K562 (cell line): ENCODE measurements around the gene TTC21A. TPM values are rescaled to one million over a fixed set of nuclear protein-coding genes. Genes with fewer than 3 reads are reported as not detected.
A peak's percentile ranks its signal among the peaks of the same experiment; 100 is the strongest.

Experiments
- ATAC-seq: fragments of 200-7000 bp; cut with Tn5 transposase; 3 replicates; pipeline ENCODE4 v1.9.1; 2020; ENCODE audit warnings: moderate library complexity
- BruUV-seq: library from RNA; stranded (reverse); fragments of 400-500 nt; replicated peaks from 2 replicates; lab custom pipeline; 2021; lab: Mats Ljungman, UMichigan
- CTCF ChIA-PET: fragments of 300-600 bp; formaldehyde crosslinking; extraction: SDS; loops from one replicate; lab custom pipeline; 2021; ENCODE audit warnings: low intra/inter-chr PET ratio; lab: Yijun Ruan, JAX
- POLR2A ChIA-PET: fragments of 300-600, 350-650 bp; sonication (Branson Sonifier 250); formaldehyde crosslinking; extraction: SDS; loops from one replicate; lab custom pipeline; 2021; ENCODE audit warnings: antibody characterized with exemption, inconsistent platforms; lab: Yijun Ruan, JAX
- DNase-seq, 4 experiments: peaks; one replicate each; pipeline versions ENCODE4 v3.0.0 to v3.0.0-alpha.2; 2011 to 2018; ENCODE audit warnings: low spot score in 3 of 4, mixed read lengths in 3 of 4; ENCODE audit errors: extremely low read depth in 1 of 4
- FAIRE-seq: peaks from 2 replicates; lab custom pipeline; 2011; peaks lifted over from hg19 to GRCh38; lab: Jason Lieb, UNC
- H2AFZ ChIP-seq: 2 replicates; pipeline ENCODE4 v1.6.0; 2011; ENCODE audit warnings: low read depth, low read length, control low read depth, inconsistent platforms
- H3K27ac ChIP-seq: fragments of 200-600 bp; 3 replicates; pipeline ENCODE4 v1.8.0; 2011; ENCODE audit warnings: low read depth, mild to moderate bottlenecking, control low read depth, inconsistent platforms, low read length, moderate library complexity, mixed read lengths; ENCODE audit errors: extremely low read depth
- H3K27me3 ChIP-seq, 2 experiments: fragments of 300-600 bp in 1 of 2; 2 replicates in 1 of 2; 3 replicates in 1 of 2; pipeline versions ENCODE4 v1.6.0 to v1.8.0; 2011; ENCODE audit warnings: inconsistent platforms in 2 of 2, low read length in 2 of 2, mild to moderate bottlenecking in 1 of 2, mixed read lengths in 1 of 2, moderate library complexity in 1 of 2; ENCODE audit not compliant: control insufficient read depth in 2 of 2, insufficient read depth in 2 of 2
- H3K36me3 ChIP-seq: fragments of 300-600 bp; 3 replicates; pipeline ENCODE4 v1.8.0; 2011; ENCODE audit warnings: mild to moderate bottlenecking, low read length, inconsistent platforms; ENCODE audit not compliant: control insufficient read depth, insufficient read depth
- H3K4me1 ChIP-seq, 2 experiments: fragments of 200-600 bp in 1 of 2; replicated peaks in 1 of 2; 2 replicates in 1 of 2; 3 replicates in 1 of 2; pipeline versions ENCODE4 v1.5.1 to v1.8.0; 2011; ENCODE audit warnings: inconsistent platforms in 2 of 2, low read length in 2 of 2, mild to moderate bottlenecking in 1 of 2, mixed read lengths in 1 of 2, moderate library complexity in 1 of 2; ENCODE audit not compliant: control insufficient read depth in 2 of 2, insufficient read depth in 2 of 2
- H3K4me2 ChIP-seq: 2 replicates; pipeline ENCODE4 v1.6.1; 2011; ENCODE audit warnings: low read length, control low read depth, inconsistent platforms, mixed read lengths; ENCODE audit not compliant: insufficient read depth
- H3K4me3 ChIP-seq: fragments of 200-600 bp; sonication (generic), shearing (Covaris generic); 2 replicates; pipeline ENCODE4 v1.5.1; 2016; ENCODE audit warnings: control low read depth, inconsistent platforms
- H3K79me2 ChIP-seq: fragments of 200-600 bp; 3 replicates; pipeline ENCODE4 v1.8.0; 2011; ENCODE audit warnings: low read length, inconsistent platforms; ENCODE audit not compliant: control insufficient read depth, insufficient read depth
- H3K9ac ChIP-seq, 2 experiments: 2 replicates each; pipeline versions ENCODE4 v1.6.0 to v1.6.1; 2011; ENCODE audit warnings: low read depth in 2 of 2, low read length in 2 of 2, control low read depth in 1 of 2, inconsistent platforms in 1 of 2, mild to moderate bottlenecking in 1 of 2, mixed read lengths in 1 of 2; ENCODE audit not compliant: insufficient read depth in 1 of 2
- H3K9me1 ChIP-seq: one replicate; pipeline ENCODE4 v1.6.0; 2011; ENCODE audit warnings: inconsistent platforms, mild to moderate bottlenecking, low read length, moderate library complexity; ENCODE audit not compliant: control insufficient read depth, insufficient read depth
- H3K9me3 ChIP-seq: replicated peaks from 2 replicates; pipeline ENCODE4 v1.5.1; 2011; ENCODE audit warnings: low read depth, low read length, inconsistent platforms; ENCODE audit not compliant: control insufficient read depth, insufficient read depth
- H4K20me1 ChIP-seq: replicated peaks from 2 replicates; pipeline ENCODE4 v1.6.1; 2011; ENCODE audit warnings: low read length, inconsistent platforms, mixed read lengths; ENCODE audit not compliant: control insufficient read depth, insufficient read depth
- ATF1 ChIP-seq, 2 experiments: fragments of 450-650 bp in 1 of 2; IDR thresholded peaks; 2 replicates each; pipeline ENCODE4 v1.6.1; 2016; ENCODE audit warnings: missing compliant biosample characterization in 1 of 2, missing genetic modification characterization in 1 of 2
- MYC ChIP-seq, 2 experiments: fragments of 250-450 bp in 1 of 2; sonication (Bioruptor Pico) in 1 of 2; IDR thresholded peaks; 2 replicates each; pipeline versions ENCODE4 v1.5.1 to v1.6.1; 2012 to 2021; ENCODE audit warnings: low read depth in 2 of 2, borderline replicate concordance in 1 of 2, improper control_type of control experiment in 1 of 2, low read length in 1 of 2, mild to moderate bottlenecking in 1 of 2, moderate library complexity in 1 of 2
- NEUROD1 ChIP-seq: fragments of 150-350 bp; IDR thresholded peaks from 2 replicates; pipeline ENCODE4 v1.6.1; 2014; ENCODE audit warnings: borderline replicate concordance, low read length, low read depth; ENCODE audit not compliant: partially characterized antibody
- POLR2A ChIP-seq: fragments of 450-650 bp; conservative IDR thresholded peaks from 2 replicates; pipeline ENCODE4 v1.6.1; 2016
- TAF9B ChIP-seq: fragments of 450-650 bp; IDR thresholded peaks from 2 replicates; pipeline ENCODE4 v1.6.1; 2018; ENCODE audit warnings: mild to moderate bottlenecking; ENCODE audit not compliant: partially characterized antibody
- TOE1 ChIP-seq, 2 experiments: fragments of 450-650 bp in 1 of 2; sonication (generic) in 1 of 2; formaldehyde crosslinking in 1 of 2; IDR thresholded peaks; 2 replicates each; pipeline versions ENCODE4 v1.7.1 to v1.8.0; 2016 to 2022; ENCODE audit warnings: borderline replicate concordance in 2 of 2, mild to moderate bottlenecking in 2 of 2, antibody characterized with exemption in 1 of 2, inconsistent platforms in 1 of 2, low read depth in 1 of 2, missing genetic modification reagents in 1 of 2, moderate library complexity in 1 of 2
- ZKSCAN8 ChIP-seq: fragments of 200-800 bp; sonication (Bioruptor generic); IDR thresholded peaks from 2 replicates; pipeline ENCODE4 v1.6.1; 2016; ENCODE audit warnings: missing genetic modification characterization, missing compliant biosample characterization
- ZNF143 ChIP-seq: sonication (generic); formaldehyde crosslinking; IDR thresholded peaks from 2 replicates; pipeline ENCODE4 v1.9.0; 2022; ENCODE audit warnings: mild to moderate bottlenecking, missing genetic modification reagents
- WGBS: fragments of 100-300 bp; shearing (Covaris generic); methylation state at CpG from one replicate; pipeline ENCODE4 v1.1.6; 2016; ENCODE audit warnings: low coverage, mixed read lengths; ENCODE audit not compliant: insufficient coverage; ENCODE audit errors: missing lambda C conversion rate; 5-methylcytosine and 5-hydroxymethylcytosine counted together
- in situ Hi-C: fragments of 300-500 bp; cut with MboI; formaldehyde crosslinking; loops from 4 replicates; pipeline ENCODE4 v1.15.0; 2018; ENCODE audit warnings: inconsistent platforms, mixed read lengths
- intact Hi-C: fragments of 100-400 bp; cut with micrococcal nuclease; formaldehyde crosslinking; loops from 2 replicates; pipeline ENCODE4 v1.14.2; 2022
- polyA plus RNA-seq, 8 experiments: library from polyadenylated mRNA; depleted of rRNA in 4 of 8; stranded (reverse) in 5 of 8; unstranded in 3 of 8; fragments of >200 nt; fragmentation: Nextera tagmentation in 2 of 8; fragmentation: Illumina TruSeq in 1 of 8; extraction: Ambion mirVana in 2 of 8; extraction: Trizol in 1 of 8; gene quantifications; 2 replicates each; pipeline versions ENCODE4 v1.2.1 to v1.2.3, GENCODE V29; 2011 to 2014; ENCODE audit warnings: inconsistent platforms in 1 of 8, missing spikeins in 1 of 8
- total RNA-seq, 7 experiments: library from RNA; depleted of rRNA in 6 of 7; stranded (reverse); fragments of >200 nt in 6 of 7; fragmentation: Illumina TruSeq in 2 of 7; extraction: Trizol in 2 of 7; gene quantifications; 2 replicates each; pipeline versions ENCODE4 v1.2.1 to v1.2.3, GENCODE V29; 2011 to 2021; ENCODE audit warnings: low replicate concordance in 1 of 7
- TF ChIP-seq, protein P1 (sequence below), 3 experiments: fragments of 200-800 bp in 1 of 3; sonication (Bioruptor generic) in 1 of 3; sonication (generic) in 1 of 3; formaldehyde crosslinking in 1 of 3; IDR thresholded peaks; 2 replicates each; pipeline versions ENCODE4 v1.6.1 to v1.8.0; 2016 to 2022; ENCODE audit warnings: mild to moderate bottlenecking in 2 of 3, missing compliant biosample characterization in 2 of 3, missing genetic modification characterization in 2 of 3, missing genetic modification reagents in 1 of 3
- TF ChIP-seq, protein P2 (sequence below): fragments of 450-650 bp; IDR thresholded peaks from 2 replicates; pipeline ENCODE4 v1.6.1; 2017; ENCODE audit warnings: antibody characterized with exemption, mild to moderate bottlenecking

Gene TTC21A
- total and polyA plus RNA-seq, 9 of the 15 experiments (the other 6 are each of a cell fraction or from before 2014, with no cell fraction given), result 0.22 to 1.4 (median 0.70) TPM

DNA sequence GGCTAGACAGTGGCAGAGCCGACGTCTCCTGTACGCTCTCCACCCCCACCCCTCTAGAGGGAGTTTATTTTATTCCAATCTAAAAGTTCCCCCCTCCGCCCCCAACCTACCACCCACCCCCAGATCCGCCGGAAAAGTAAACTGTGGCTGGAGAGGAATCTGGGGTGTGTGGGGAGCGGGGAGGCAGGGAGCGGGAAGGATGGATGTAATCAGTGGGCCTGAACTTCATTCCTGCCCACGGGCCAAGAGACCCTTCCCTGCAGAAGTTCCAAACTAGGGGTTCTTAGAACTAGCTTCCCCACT lies 46.4 kb downstream of the TTC21A start (continued):
- TF ChIP-seq TAF9B, result no peak
- TF ChIP-seq, protein P1, sequence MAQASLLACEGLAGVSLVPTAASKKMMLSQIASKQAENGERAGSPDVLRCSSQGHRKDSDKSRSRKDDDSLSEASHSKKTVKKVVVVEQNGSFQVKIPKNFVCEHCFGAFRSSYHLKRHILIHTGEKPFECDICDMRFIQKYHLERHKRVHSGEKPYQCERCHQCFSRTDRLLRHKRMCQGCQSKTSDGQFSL (CRISPR knock-in tag; IDR thresholded peaks at IDR 0.05), result no peak
- TF ChIP-seq, protein P1 (tag; IDR thresholded peaks at IDR 0.05), result 0 out of 4 replicates have a peak, but pooled peaks of 1 of the 2 experiments have one; percentile 7

DNA sequence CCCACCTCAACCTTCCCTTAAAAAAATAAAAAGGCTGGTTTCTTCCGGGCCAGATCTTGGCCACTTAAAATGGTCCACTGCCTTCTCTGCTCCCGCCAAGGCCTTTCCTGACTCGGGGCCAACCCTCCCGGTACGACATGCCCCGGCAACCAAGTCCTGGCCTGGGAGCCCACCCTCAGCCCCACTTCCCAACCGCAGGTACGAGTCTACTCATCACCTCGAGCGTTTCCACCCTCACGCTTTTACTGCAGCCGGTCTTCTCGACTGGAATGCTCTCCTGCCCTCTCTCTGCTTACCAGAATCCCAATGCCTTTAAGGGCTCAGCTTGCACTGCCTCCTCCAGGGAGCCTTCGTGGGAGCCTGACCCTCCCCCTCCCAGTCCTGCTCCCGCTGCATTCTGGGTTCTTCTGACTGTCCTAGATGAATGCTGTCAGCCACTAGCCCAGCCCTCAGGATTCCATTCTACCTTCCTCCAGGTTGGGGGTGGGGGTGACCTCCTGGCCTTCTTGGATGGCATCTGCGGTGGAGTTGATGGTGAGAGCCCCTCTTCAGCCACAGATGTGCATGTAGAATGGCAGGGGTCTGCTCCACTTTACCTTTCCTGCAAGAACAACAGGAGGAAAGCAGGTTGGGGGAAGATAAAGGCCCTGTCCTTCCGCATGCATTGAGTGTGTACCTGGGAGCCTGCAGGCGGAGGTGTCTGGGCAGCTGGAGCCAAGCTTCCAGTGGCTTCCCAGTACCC lies 47.0 kb downstream of the TTC21A start:
- Histone ChIP-seq H3K9me1 (peaks cover 25% of the 10 kb centered on the region), H3K27ac (peak overlapping the region; percentile 92), H3K4me2 (peak overlapping the region; percentile 90), H4K20me1 (peaks cover 32% of the 10 kb centered on the region), H3K79me2 (peaks cover 43% of the 10 kb centered on the region), H3K9ac (peak overlapping the region; percentile 73 to 91), H3K36me3 (peaks cover 14% of the 10 kb centered on the region; the same call in 2 of the 3 replicates), H3K4me1 (peaks cover 43 to 56% of the 10 kb centered on the region in 2 experiments), H2AFZ (peak overlapping the region; percentile 90), H3K27me3 (no peaks in the 10 kb centered on the region; a peak in 2 of 5 replicates), H3K9me3 (no peaks in the 10 kb centered on the region), H3K4me3 (peak overlapping the region; percentile 81)
- FAIRE-seq, result peak; percentile 86
- in situ Hi-C loops (no loop called here), intact Hi-C loops (no loop called here)
- TSS peak; percentile 74 for BruUV-seq
- 18% methylated on average over 18 of the region's 18 CpGs for WGBS
- ChIA-PET POLR2A (interaction anchor here (1.1 kb wide), 1 partner anchor 38 kb away, joined by 4 read pairs; no protein-coding TSS in a partner anchor), CTCF (no interaction called here)
- peak; percentile 75 to 88 (median 82) for DNase-seq
- peak; percentile 75 for ATAC-seq
- TF ChIP-seq, protein P1 (CRISPR knock-in tag; IDR thresholded peaks at IDR 0.05), result no peak
- TF ChIP-seq, protein P1 (tag; IDR thresholded peaks at IDR 0.05), result no peak
- no peak for TF ChIP-seq ZKSCAN8
- TF ChIP-seq POLR2A, result peak; percentile 77
- TF ChIP-seq ZNF143 (CRISPR knock-in tag), result peak; percentile 71; the same call in 1 of the 2 replicates
- 0 out of 2 replicates have a peak, but pooled peaks have one; percentile 36 for TF ChIP-seq MYC (IDR thresholded peaks at IDR 0.05; ENCODE audit: low read depth, low read length)
- TF ChIP-seq MYC (CRISPR knock-in tag; IDR thresholded peaks at IDR 0.05; ENCODE audit: borderline replicate concordance, low read depth), result peak; percentile 60; the same call in 1 of the 2 replicates
- peak; percentile 52; the same call in 1 of the 2 replicates for TF ChIP-seq TOE1 (IDR thresholded peaks at IDR 0.05; ENCODE audit: borderline replicate concordance)
- 0 out of 2 replicates have a peak, but pooled peaks have one; percentile 51 for TF ChIP-seq TOE1 (CRISPR knock-in tag; IDR thresholded peaks at IDR 0.05; ENCODE audit: borderline replicate concordance, low read depth)
- TF ChIP-seq, protein P2, sequence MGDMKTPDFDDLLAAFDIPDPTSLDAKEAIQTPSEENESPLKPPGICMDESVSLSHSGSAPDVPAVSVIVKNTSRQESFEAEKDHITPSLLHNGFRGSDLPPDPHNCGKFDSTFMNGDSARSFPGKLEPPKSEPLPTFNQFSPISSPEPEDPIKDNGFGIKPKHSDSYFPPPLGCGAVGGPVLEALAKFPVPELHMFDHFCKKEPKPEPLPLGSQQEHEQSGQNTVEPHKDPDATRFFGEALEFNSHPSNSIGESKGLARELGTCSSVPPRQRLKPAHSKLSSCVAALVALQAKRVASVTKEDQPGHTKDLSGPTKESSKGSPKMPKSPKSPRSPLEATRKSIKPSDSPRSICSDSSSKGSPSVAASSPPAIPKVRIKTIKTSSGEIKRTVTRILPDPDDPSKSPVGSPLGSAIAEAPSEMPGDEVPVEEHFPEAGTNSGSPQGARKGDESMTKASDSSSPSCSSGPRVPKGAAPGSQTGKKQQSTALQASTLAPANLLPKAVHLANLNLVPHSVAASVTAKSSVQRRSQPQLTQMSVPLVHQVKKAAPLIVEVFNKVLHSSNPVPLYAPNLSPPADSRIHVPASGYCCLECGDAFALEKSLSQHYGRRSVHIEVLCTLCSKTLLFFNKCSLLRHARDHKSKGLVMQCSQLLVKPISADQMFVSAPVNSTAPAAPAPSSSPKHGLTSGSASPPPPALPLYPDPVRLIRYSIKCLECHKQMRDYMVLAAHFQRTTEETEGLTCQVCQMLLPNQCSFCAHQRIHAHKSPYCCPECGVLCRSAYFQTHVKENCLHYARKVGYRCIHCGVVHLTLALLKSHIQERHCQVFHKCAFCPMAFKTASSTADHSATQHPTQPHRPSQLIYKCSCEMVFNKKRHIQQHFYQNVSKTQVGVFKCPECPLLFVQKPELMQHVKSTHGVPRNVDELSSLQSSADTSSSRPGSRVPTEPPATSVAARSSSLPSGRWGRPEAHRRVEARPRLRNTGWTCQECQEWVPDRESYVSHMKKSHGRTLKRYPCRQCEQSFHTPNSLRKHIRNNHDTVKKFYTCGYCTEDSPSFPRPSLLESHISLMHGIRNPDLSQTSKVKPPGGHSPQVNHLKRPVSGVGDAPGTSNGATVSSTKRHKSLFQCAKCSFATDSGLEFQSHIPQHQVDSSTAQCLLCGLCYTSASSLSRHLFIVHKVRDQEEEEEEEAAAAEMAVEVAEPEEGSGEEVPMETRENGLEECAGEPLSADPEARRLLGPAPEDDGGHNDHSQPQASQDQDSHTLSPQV, result 0 out of 2 replicates have a peak, but pooled peaks have one; percentile 37
- TF ChIP-seq NEUROD1, result peak; percentile 18
- no peak for TF ChIP-seq ATF1 (CRISPR knock-in tag; IDR thresholded peaks at IDR 0.05)
- 0 out of 2 replicates have a peak, but pooled peaks have one; percentile 31 for TF ChIP-seq ATF1 (tag; IDR thresholded peaks at IDR 0.05)
